ENCODE data around the gene MVK.

DNA sequence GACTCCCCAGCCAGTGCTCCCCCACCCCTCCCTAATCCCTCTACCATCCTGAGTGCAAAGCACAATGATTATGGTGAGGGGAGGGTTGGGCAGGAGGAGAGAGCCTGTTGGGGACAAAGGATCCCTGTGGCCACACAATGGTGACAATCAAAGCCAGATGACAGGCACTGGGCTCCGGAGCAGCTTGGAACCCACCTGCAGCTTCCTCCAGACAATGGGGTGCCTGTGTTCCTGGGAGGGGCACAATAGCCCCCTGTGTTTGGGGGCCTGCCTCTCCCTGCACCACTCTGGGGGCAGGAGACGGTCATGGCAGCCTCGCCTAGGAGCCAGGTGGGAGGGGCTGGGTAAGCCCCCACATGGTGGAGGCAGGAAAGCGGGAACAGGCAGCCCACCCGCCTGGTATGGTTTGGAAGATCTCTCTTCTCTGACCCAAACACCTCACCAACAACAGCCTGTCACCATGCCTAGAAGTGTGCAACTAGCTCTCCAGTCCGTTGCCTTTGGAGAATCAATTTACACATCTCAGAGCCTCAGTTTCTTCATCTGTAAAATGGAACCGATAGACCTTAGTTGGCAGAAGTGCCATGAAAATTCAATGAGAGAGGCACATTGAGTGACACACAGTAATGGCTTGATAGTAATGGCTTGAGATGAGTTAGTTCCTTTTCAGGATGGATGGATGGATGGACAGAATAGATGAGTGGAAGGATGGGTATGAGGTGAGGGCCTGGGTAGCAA, 53.0 kb downstream of the MVK start:
- TF ChIP-seq, protein P1, sequence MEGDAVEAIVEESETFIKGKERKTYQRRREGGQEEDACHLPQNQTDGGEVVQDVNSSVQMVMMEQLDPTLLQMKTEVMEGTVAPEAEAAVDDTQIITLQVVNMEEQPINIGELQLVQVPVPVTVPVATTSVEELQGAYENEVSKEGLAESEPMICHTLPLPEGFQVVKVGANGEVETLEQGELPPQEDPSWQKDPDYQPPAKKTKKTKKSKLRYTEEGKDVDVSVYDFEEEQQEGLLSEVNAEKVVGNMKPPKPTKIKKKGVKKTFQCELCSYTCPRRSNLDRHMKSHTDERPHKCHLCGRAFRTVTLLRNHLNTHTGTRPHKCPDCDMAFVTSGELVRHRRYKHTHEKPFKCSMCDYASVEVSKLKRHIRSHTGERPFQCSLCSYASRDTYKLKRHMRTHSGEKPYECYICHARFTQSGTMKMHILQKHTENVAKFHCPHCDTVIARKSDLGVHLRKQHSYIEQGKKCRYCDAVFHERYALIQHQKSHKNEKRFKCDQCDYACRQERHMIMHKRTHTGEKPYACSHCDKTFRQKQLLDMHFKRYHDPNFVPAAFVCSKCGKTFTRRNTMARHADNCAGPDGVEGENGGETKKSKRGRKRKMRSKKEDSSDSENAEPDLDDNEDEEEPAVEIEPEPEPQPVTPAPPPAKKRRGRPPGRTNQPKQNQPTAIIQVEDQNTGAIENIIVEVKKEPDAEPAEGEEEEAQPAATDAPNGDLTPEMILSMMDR (conservative IDR thresholded peaks at IDR 0.05; ENCODE audit: low read depth, low read length), result no peak
- no peak for TF ChIP-seq RFX5 (IDR thresholded peaks at IDR 0.05; ENCODE audit: low read depth, low read length)
- TF ChIP-seq, protein P2, sequence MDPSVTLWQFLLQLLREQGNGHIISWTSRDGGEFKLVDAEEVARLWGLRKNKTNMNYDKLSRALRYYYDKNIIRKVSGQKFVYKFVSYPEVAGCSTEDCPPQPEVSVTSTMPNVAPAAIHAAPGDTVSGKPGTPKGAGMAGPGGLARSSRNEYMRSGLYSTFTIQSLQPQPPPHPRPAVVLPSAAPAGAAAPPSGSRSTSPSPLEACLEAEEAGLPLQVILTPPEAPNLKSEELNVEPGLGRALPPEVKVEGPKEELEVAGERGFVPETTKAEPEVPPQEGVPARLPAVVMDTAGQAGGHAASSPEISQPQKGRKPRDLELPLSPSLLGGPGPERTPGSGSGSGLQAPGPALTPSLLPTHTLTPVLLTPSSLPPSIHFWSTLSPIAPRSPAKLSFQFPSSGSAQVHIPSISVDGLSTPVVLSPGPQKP (IDR thresholded peaks at IDR 0.05; ENCODE audit: borderline replicate concordance, low read depth, low read length), result no peak
